Measurements from ENCODE around the gene SH3BP5L. TPM values are rescaled to one million over a fixed set of nuclear protein-coding genes. Genes with fewer than 3 reads are reported as not detected.
"Not testable (repeated sequence)": the region's sequence is repeated elsewhere in the genome, so short reads cannot be mapped to it uniquely, and the experiment has no call there.

The SH3BP5L gene
- total RNA-seq, 1 donor from 2014 or later: 17.1 TPM

- H3K4me3 ChIP-seq (ENCODE audit: low read depth, low read length): no peak overlapping the region
- no peak for TF ChIP-seq CTCF (IDR thresholded peaks at IDR 0.05; ENCODE audit: insufficient read depth, low read length, severe bottlenecking)
- no peak for DNase-seq (ENCODE audit: low read depth)
- no peaks in the 10 kb centered on the region for H3K27me3 ChIP-seq (ENCODE audit: control insufficient read depth, insufficient read depth, low read length)
- FAIRE-seq: no peak
- no peaks in the 10 kb centered on the region for H3K36me3 ChIP-seq (ENCODE audit: control insufficient read depth, insufficient read depth, low read length)
Observed at GRCh38 chr1:248831842-248832241, 6.1 kb upstream of the SH3BP5L start.

- FAIRE-seq; H3K36me3 ChIP-seq (ENCODE audit: control insufficient read depth, insufficient read depth, low read length); H3K27me3 ChIP-seq (ENCODE audit: control insufficient read depth, insufficient read depth, low read length); H3K4me3 ChIP-seq (ENCODE audit: low read depth, low read length); DNase-seq (ENCODE audit: low read depth): not testable (repeated sequence)
Observed at GRCh38 chr1:248830718-248831017, 5.0 kb upstream of the SH3BP5L start.

- DNase-seq (ENCODE audit: low read depth) (peak; percentile 87), FAIRE-seq (no peak)
Observed at GRCh38 chr1:248828845-248829244, 3.1 kb upstream of the SH3BP5L start.

GRCh38 chr1:248825573-248825908, 174 bp downstream of the SH3BP5L start:
- Histone ChIP-seq H3K27me3 (ENCODE audit: control insufficient read depth, insufficient read depth, low read length) (no peaks in the 10 kb centered on the region), H3K4me3 (ENCODE audit: low read depth, low read length) (peak overlapping the region; percentile 80), H3K36me3 (ENCODE audit: control insufficient read depth, insufficient read depth, low read length) (peaks cover 8% of the 10 kb centered on the region)
- DNase-seq (ENCODE audit: low read depth) (no peak), FAIRE-seq (no peak)
- no peak for TF ChIP-seq CTCF (IDR thresholded peaks at IDR 0.05; ENCODE audit: insufficient read depth, low read length, severe bottlenecking)

More at GRCh38 chr1:248828845-248829244, 3.1 kb upstream of the SH3BP5L start:
- Histone ChIP-seq H3K4me3 (ENCODE audit: low read depth, low read length) (no peak overlapping the region), H3K27me3 (ENCODE audit: control insufficient read depth, insufficient read depth, low read length) (no peaks in the 10 kb centered on the region), H3K36me3 (ENCODE audit: control insufficient read depth, insufficient read depth, low read length) (no peaks in the 10 kb centered on the region)
- no peak for TF ChIP-seq CTCF (IDR thresholded peaks at IDR 0.05; ENCODE audit: insufficient read depth, low read length, severe bottlenecking)

GRCh38 chr1:248825136-248825535, 579 bp downstream of the SH3BP5L start:
- Histone ChIP-seq H3K4me3 (ENCODE audit: low read depth, low read length) (peak overlapping the region; percentile 80), H3K36me3 (ENCODE audit: control insufficient read depth, insufficient read depth, low read length) (peaks cover 10% of the 10 kb centered on the region), H3K27me3 (ENCODE audit: control insufficient read depth, insufficient read depth, low read length) (no peaks in the 10 kb centered on the region)
- FAIRE-seq (no peak), DNase-seq (ENCODE audit: low read depth) (no peak)
- TF ChIP-seq CTCF (IDR thresholded peaks at IDR 0.05; ENCODE audit: insufficient read depth, low read length, severe bottlenecking): no peak

- Histone ChIP-seq H3K27me3 (ENCODE audit: control insufficient read depth, insufficient read depth, low read length) (no peaks in the 10 kb centered on the region), H3K36me3 (ENCODE audit: control insufficient read depth, insufficient read depth, low read length) (peaks cover 12% of the 10 kb centered on the region), H3K4me3 (ENCODE audit: low read depth, low read length) (peak overlapping the region; percentile 80)
- TF ChIP-seq CTCF (IDR thresholded peaks at IDR 0.05; ENCODE audit: insufficient read depth, low read length, severe bottlenecking): no peak
- no peak for DNase-seq (ENCODE audit: low read depth)
- no peak for FAIRE-seq
Observed at GRCh38 chr1:248824701-248825100, 1.0 kb downstream of the SH3BP5L start.
